NT2/D1 (cell line): Measurements from ENCODE around the gene TIAM1.

Experiments
- DNase-seq: peaks from one replicate; pipeline ENCODE4 v3.0.0-alpha.2; 2011; ENCODE audit warnings: low read depth, low spot score
- H3K27me3 ChIP-seq: 2 replicates; pipeline ENCODE4 v1.6.0; 2011; ENCODE audit warnings: mild to moderate bottlenecking; ENCODE audit not compliant: insufficient read length, insufficient read depth
- H3K36me3 ChIP-seq: 2 replicates; pipeline ENCODE4 v1.6.1; 2011; ENCODE audit warnings: mild to moderate bottlenecking, low read length, mixed read lengths; ENCODE audit not compliant: insufficient read depth, insufficient read length
- H3K4me1 ChIP-seq: 2 replicates; pipeline ENCODE4 v1.5.1; 2011; ENCODE audit not compliant: insufficient read depth, insufficient read length
- H3K4me3 ChIP-seq: 2 replicates; pipeline ENCODE4 v1.5.1; 2011; ENCODE audit warnings: low read depth; ENCODE audit not compliant: insufficient read length
- H3K9ac ChIP-seq: 2 replicates; pipeline ENCODE4 v1.6.0; 2011; ENCODE audit warnings: low read depth; ENCODE audit not compliant: insufficient read length
- H3K9me3 ChIP-seq: 2 replicates; pipeline ENCODE4 v1.5.1; 2011; ENCODE audit warnings: mild to moderate bottlenecking, low read length; ENCODE audit not compliant: insufficient read depth
- SUZ12 ChIP-seq: IDR thresholded peaks from 2 replicates; pipeline ENCODE4 v1.6.1; 2011; ENCODE audit not compliant: insufficient read length, insufficient read depth; ENCODE audit errors: extremely low read depth
- YY1 ChIP-seq: IDR thresholded peaks from 2 replicates; pipeline ENCODE4 v1.6.1; 2011; ENCODE audit not compliant: insufficient read length, insufficient read depth
- ZNF274 ChIP-seq: IDR thresholded peaks from 2 replicates; pipeline ENCODE4 v1.6.1; 2011; ENCODE audit warnings: mild to moderate bottlenecking, low read depth, low read length

Gene TIAM1

GRCh38 chr21:31194510-31195293 is 149.4 kb downstream of the TIAM1 start:
- Histone ChIP-seq H3K36me3 (peaks cover 28% of the 10 kb centered on the region), H3K27me3 (no peaks in the 10 kb centered on the region), H3K9ac (no peak overlapping the region), H3K9me3 (no peaks in the 10 kb centered on the region), H3K4me3 (no peak overlapping the region), H3K4me1 (peaks cover 2% of the 10 kb centered on the region)
- TF ChIP-seq YY1 (no peak), SUZ12 (no peak), ZNF274 (no peak)
- no peak for DNase-seq

- Histone ChIP-seq H3K9ac (no peak overlapping the region), H3K27me3 (no peaks in the 10 kb centered on the region), H3K4me3 (no peak overlapping the region), H3K9me3 (no peaks in the 10 kb centered on the region), H3K36me3 (peaks cover 26% of the 10 kb centered on the region), H3K4me1 (no peaks in the 10 kb centered on the region)
- no peak for TF ChIP-seq SUZ12
- TF ChIP-seq YY1 = no peak
- TF ChIP-seq ZNF274 = no peak
- DNase-seq = no peak
Measured at GRCh38 chr21:31193761-31194160, 150.3 kb downstream of the TIAM1 start.

- no peaks in the 10 kb centered on the region for H3K9me3 ChIP-seq
- TF ChIP-seq ZNF274 (no peak), SUZ12 (no peak), YY1 (no peak)
- no peaks in the 10 kb centered on the region for H3K4me1 ChIP-seq
Measured at GRCh38 chr21:31191553-31191952, 152.5 kb downstream of the TIAM1 start.

GRCh38 chr21:31190516-31190915 is 153.5 kb downstream of the TIAM1 start:
- H3K9ac ChIP-seq = no peak overlapping the region
- peaks cover 37% of the 10 kb centered on the region for H3K36me3 ChIP-seq
- no peak for TF ChIP-seq YY1
- TF ChIP-seq ZNF274 = no peak
- TF ChIP-seq SUZ12 = no peak
- DNase-seq = no peak
- no peaks in the 10 kb centered on the region for H3K4me1 ChIP-seq
- no peaks in the 10 kb centered on the region for H3K9me3 ChIP-seq
- H3K27me3 ChIP-seq = no peaks in the 10 kb centered on the region
- no peak overlapping the region for H3K4me3 ChIP-seq

More at GRCh38 chr21:31191553-31191952, 152.5 kb downstream of the TIAM1 start:
- Histone ChIP-seq H3K27me3 (no peaks in the 10 kb centered on the region), H3K9ac (no peak overlapping the region), H3K4me3 (no peak overlapping the region), H3K36me3 (peaks cover 30% of the 10 kb centered on the region)
- DNase-seq = no peak

- H3K27me3 ChIP-seq = no peaks in the 10 kb centered on the region
- H3K36me3 ChIP-seq = peaks cover 33% of the 10 kb centered on the region
- peaks cover 3% of the 10 kb centered on the region for H3K4me1 ChIP-seq
- no peak overlapping the region for H3K9ac ChIP-seq
- no peak overlapping the region for H3K4me3 ChIP-seq
- DNase-seq = no peak
- no peaks in the 10 kb centered on the region for H3K9me3 ChIP-seq
- no peak for TF ChIP-seq SUZ12
- no peak for TF ChIP-seq YY1
- TF ChIP-seq ZNF274 = no peak
Measured at GRCh38 chr21:31187499-31187898, 156.6 kb downstream of the TIAM1 start.

DNA sequence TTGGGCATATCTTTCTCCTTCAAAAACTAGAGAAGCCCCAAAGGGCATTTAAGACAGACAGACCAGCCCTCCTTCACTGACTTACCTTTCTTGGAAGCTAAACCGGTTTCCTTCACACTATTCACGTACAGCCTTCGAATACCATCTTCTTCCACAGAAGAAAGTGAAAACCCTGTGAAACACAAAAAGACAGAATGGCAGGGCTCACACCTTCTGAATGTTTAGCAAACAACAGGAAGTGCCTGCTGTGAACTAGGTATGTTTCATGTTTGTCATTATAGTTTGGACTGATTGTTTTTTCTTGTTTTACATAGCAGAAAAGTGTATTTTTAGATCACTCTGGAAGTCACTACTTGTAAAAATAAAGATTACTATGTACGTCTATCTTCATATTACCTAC is 157.1 kb downstream of the TIAM1 start:
- Histone ChIP-seq H3K4me1 (peaks cover 3% of the 10 kb centered on the region), H3K36me3 (peaks cover 34% of the 10 kb centered on the region), H3K9ac (no peak overlapping the region), H3K27me3 (no peaks in the 10 kb centered on the region), H3K9me3 (no peaks in the 10 kb centered on the region), H3K4me3 (no peak overlapping the region)
- DNase-seq = no peak
- no peak for TF ChIP-seq ZNF274
- no peak for TF ChIP-seq YY1
- TF ChIP-seq SUZ12 = no peak

DNA sequence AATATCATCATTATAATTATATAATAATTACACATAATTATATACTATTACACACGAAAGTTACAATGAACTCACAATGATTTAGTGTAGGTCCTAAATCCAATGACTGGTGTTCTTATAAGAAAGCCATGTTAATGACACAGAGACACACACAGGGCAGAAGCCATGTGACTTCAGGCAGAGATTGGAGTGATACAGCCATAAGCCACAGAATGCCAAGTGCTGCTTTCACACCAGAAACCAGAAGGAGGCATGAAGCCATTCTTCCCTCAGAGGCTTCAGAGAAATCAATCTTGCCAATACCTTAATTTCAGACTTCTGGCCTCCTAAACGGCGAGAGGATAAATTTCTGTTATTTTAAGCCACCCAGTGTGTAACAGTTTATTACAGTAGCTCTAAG is 158.4 kb downstream of the TIAM1 start:
- peaks cover 3% of the 10 kb centered on the region for H3K4me1 ChIP-seq
- no peaks in the 10 kb centered on the region for H3K9me3 ChIP-seq
- H3K4me3 ChIP-seq = no peak overlapping the region
- no peaks in the 10 kb centered on the region for H3K27me3 ChIP-seq
- TF ChIP-seq ZNF274 = no peak
- TF ChIP-seq YY1 = no peak
- no peak for TF ChIP-seq SUZ12
- H3K36me3 ChIP-seq = peaks cover 35% of the 10 kb centered on the region
- DNase-seq = no peak
- H3K9ac ChIP-seq = no peak overlapping the region
